ENCODE data around the gene LYPD6B. TPM values are rescaled to one million over a fixed set of nuclear protein-coding genes. Genes with fewer than 3 reads are reported as not detected.

Gene LYPD6B
- total RNA-seq, 1 donor from 2014 or later = 0.58 TPM

DNA sequence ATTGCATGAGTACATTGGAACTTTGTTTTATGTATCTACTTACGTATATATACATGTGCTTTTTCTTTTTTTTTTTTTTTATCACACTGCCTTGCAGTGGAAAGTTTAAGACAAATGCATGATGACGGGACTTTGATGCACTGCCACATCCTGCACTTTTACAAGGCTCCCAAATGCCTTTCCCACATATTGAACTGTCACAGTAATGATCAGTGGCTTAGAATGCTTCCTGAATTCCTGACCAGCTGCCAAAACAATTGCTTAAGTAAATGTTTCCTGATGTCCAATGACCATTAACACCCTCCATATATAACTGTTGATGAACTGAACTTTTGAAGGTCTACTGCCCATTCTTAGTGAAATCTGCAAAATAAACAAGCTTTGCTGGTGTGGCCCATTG, 60.2 kb downstream of the LYPD6B start:
- H3K4me3 Mint-ChIP-seq = no peak overlapping the region
- H3K9me3 Mint-ChIP-seq = no peaks in the 10 kb centered on the region
- ChIA-PET CTCF (no interaction called here), POLR2A (no interaction called here)
- ATAC-seq (ENCODE audit: low read depth) (no peak), DNase-seq (no peak)
- H3K4me1 Mint-ChIP-seq = no peaks in the 10 kb centered on the region
- intact Hi-C loops (cut with micrococcal nuclease) = no loop called here
- TF ChIP-seq, protein P1, sequence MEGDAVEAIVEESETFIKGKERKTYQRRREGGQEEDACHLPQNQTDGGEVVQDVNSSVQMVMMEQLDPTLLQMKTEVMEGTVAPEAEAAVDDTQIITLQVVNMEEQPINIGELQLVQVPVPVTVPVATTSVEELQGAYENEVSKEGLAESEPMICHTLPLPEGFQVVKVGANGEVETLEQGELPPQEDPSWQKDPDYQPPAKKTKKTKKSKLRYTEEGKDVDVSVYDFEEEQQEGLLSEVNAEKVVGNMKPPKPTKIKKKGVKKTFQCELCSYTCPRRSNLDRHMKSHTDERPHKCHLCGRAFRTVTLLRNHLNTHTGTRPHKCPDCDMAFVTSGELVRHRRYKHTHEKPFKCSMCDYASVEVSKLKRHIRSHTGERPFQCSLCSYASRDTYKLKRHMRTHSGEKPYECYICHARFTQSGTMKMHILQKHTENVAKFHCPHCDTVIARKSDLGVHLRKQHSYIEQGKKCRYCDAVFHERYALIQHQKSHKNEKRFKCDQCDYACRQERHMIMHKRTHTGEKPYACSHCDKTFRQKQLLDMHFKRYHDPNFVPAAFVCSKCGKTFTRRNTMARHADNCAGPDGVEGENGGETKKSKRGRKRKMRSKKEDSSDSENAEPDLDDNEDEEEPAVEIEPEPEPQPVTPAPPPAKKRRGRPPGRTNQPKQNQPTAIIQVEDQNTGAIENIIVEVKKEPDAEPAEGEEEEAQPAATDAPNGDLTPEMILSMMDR (IDR thresholded peaks at IDR 0.05) = no peak
- H3K27me3 Mint-ChIP-seq = peaks cover 5% of the 10 kb centered on the region
- H3K36me3 Mint-ChIP-seq (ENCODE audit: low read depth) = no peaks in the 10 kb centered on the region
- H3K27ac Mint-ChIP-seq = no peak overlapping the region

DNA sequence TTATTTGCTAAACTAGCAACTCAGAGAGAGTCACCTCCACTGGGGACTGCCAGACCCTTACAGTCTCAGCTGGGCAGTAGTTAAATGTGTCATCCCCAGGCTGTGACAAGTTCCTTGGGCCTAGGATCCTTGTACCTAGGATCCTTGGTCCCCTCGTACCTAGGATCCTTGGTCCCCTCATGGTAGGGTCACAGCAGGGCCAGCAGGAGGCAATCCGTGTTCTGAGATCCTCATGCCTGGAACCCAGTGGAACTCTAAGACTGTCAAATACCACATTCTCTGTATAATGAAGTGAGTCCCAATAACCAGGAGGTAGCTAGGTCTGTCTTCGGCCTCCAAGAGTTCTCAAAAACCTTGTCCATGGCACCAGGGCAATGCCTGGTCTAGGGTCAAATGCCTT, 60.8 kb downstream of the LYPD6B start:
- ChIA-PET CTCF (no interaction called here), POLR2A (no interaction called here)
- no peaks in the 10 kb centered on the region for H3K36me3 Mint-ChIP-seq (ENCODE audit: low read depth)
- H3K27me3 Mint-ChIP-seq = peaks cover 2% of the 10 kb centered on the region
- no peak overlapping the region for H3K4me3 Mint-ChIP-seq
- H3K27ac Mint-ChIP-seq = no peak overlapping the region
- H3K4me1 Mint-ChIP-seq = no peaks in the 10 kb centered on the region
- no peak for ATAC-seq (ENCODE audit: low read depth)
- intact Hi-C loops (cut with micrococcal nuclease) = no loop called here
- DNase-seq = no peak
- TF ChIP-seq, protein P1 (IDR thresholded peaks at IDR 0.05) = no peak
- no peaks in the 10 kb centered on the region for H3K9me3 Mint-ChIP-seq

DNA sequence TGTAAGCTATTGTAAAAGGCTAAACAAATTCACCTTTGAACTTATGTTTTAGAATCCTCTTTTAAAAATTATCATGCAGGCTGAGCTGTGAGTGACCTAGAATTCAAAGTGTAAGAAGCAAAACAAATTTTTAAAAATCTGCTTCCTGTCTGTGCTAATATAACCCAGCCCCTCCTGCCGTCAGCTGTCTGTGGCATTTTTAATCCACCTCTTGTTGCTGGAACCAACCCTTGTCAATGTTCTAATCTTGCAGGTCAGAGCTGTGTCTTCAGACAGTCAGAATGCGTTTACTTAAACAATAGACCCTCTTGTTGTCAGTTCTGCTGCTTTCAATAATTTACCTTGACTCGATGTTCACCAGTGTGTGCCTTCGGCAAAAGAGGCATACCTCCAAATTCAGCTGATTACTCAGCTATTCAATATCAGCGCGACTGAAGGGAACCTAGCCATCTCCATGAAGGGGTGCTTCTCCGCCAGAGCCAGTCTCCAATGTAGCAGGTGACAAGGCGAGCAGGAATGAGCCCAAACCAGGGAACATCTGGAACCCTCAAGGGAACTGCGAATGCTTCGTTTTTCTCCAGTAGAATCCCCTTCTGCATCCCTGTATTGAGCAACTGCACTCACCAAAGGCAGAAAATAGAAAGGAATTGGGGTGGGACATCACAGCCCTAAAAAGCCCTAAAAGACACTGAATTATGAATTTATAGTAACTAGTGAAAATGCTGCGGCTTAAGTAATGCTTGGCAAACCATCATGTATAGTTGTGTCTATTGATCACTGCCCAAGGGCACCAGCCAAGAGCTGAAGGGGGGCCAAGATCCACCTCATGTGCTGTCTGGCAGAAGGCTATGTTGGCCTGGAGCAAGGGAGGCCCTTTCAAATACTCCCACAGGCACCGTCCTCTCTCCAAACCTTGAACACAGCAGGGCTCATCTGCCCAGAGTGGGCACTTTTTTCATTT, 62.5 kb downstream of the LYPD6B start:
- Mint-ChIP-seq H3K4me1 (no peaks in the 10 kb centered on the region), H3K9me3 (no peaks in the 10 kb centered on the region), H3K27me3 (peaks cover 2% of the 10 kb centered on the region), H3K4me3 (no peak overlapping the region), H3K36me3 (ENCODE audit: low read depth) (no peaks in the 10 kb centered on the region), H3K27ac (no peak overlapping the region)
- intact Hi-C loops (cut with micrococcal nuclease) = no loop called here
- ChIA-PET POLR2A (no interaction called here), CTCF (no interaction called here)
- TF ChIP-seq, protein P1 (IDR thresholded peaks at IDR 0.05) = no peak
- DNase-seq (no peak), ATAC-seq (ENCODE audit: low read depth) (no peak)

DNA sequence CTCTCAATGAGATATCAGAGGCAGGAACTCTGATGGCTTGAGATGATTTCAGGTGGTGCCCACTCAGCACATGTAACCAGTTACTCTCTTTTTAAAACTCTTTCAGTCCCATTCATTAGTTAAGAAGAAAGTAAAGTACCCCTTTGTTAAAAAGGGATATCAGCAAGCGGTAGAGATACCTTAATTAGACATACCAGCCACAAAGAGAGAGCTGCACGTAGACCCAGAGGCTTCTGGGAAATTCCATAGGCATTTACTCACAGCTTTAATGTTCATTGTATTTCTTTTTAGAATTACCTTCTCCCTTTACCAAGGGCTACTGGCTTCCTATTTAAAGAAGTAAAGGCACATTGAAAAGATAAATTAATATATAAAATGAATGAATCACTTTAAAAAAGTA, 63.3 kb downstream of the LYPD6B start:
- ChIA-PET POLR2A (no interaction called here), CTCF (no interaction called here)
- DNase-seq = no peak
- Mint-ChIP-seq H3K4me3 (no peak overlapping the region), H3K27ac (no peak overlapping the region), H3K36me3 (ENCODE audit: low read depth) (no peaks in the 10 kb centered on the region), H3K4me1 (no peaks in the 10 kb centered on the region), H3K9me3 (no peaks in the 10 kb centered on the region), H3K27me3 (peaks cover 2% of the 10 kb centered on the region)
- TF ChIP-seq, protein P1 (IDR thresholded peaks at IDR 0.05) = no peak
- no peak for ATAC-seq (ENCODE audit: low read depth)
- intact Hi-C loops (cut with micrococcal nuclease) = no loop called here

DNA sequence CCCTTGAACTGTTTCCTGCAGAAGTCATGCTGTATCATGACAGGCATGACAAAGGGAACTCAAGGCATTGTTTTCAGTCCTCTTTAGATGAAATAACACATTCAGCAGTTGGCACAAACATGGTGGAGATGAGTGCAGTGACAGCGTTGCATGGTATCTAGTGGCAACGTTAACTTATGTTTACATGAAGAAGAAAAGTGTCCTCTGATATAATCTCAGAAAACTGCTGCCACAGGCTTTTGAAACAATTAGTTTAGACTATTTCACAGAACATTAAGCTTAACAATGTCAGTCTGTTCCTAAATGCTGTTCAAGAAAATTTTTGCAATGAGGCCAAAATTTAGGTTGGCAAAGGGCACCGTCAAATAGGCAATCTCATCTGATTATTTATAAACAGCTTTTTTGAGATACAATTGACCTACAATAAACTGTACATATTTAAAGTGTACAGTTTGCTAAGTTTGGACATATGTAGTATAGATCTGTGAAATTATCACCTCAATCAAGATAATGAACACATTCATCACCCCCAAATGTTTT, 64.7 kb downstream of the LYPD6B start:
- POLR2A ChIA-PET = no interaction called here
- DNase-seq = no peak
- intact Hi-C loops (cut with micrococcal nuclease) = no loop called here

More for the DNA sequence above, 64.7 kb downstream of the LYPD6B start:
- no peaks in the 10 kb centered on the region for H3K4me1 Mint-ChIP-seq
- CTCF ChIA-PET = no interaction called here
- H3K27me3 Mint-ChIP-seq = peaks cover 2% of the 10 kb centered on the region
- TF ChIP-seq, protein P1 (IDR thresholded peaks at IDR 0.05) = no peak
- no peak for ATAC-seq (ENCODE audit: low read depth)
- H3K36me3 Mint-ChIP-seq (ENCODE audit: low read depth) = peaks cover 3% of the 10 kb centered on the region
- peaks cover 4% of the 10 kb centered on the region for H3K9me3 Mint-ChIP-seq
- H3K4me3 Mint-ChIP-seq = no peak overlapping the region
- no peak overlapping the region for H3K27ac Mint-ChIP-seq
